K562 (cell line): ENCODE data around the gene ZFAND3. TPM values are rescaled to one million over a fixed set of nuclear protein-coding genes. Genes with fewer than 3 reads are reported as not detected.

ENCODE experiments used
- CBX2 ChIP-seq: fragments of 200-600 bp; sonication (generic); IDR thresholded peaks from one replicate; pipeline ENCODE4 v1.6.1; 2012; ENCODE audit warnings: mild to moderate bottlenecking, low read length, inconsistent platforms; ENCODE audit not compliant: insufficient read depth, poor library complexity, severe bottlenecking
- GTF2A2 ChIP-seq: IDR thresholded peaks from 2 replicates; pipeline ENCODE4 v1.6.1; 2016; ENCODE audit warnings: mild to moderate bottlenecking, missing genetic modification characterization, missing compliant biosample characterization
- MBD1 ChIP-seq: fragments of 250-450 bp; sonication (Bioruptor Pico); IDR thresholded peaks from 2 replicates; pipeline ENCODE4 v1.8.0; 2022; ENCODE audit warnings: inconsistent platforms
- MITF ChIP-seq: IDR thresholded peaks from 2 replicates; pipeline ENCODE4 v1.6.1; 2014; ENCODE audit warnings: antibody characterized with exemption
- NFATC3 ChIP-seq: fragments of 450-650 bp; IDR thresholded peaks from 2 replicates; pipeline ENCODE4 v1.6.1; 2017; ENCODE audit warnings: mild to moderate bottlenecking
- NUFIP1 ChIP-seq: fragments of 450-650 bp; IDR thresholded peaks from 2 replicates; pipeline ENCODE4 v1.6.1; 2018; ENCODE audit not compliant: partially characterized antibody
- TRIM24 ChIP-seq, 2 experiments: fragments of 450-650 bp; IDR thresholded peaks; 2 replicates each; pipeline ENCODE4 v1.6.1; 2016
- ZNF175 ChIP-seq: fragments of 200-800 bp; sonication (Bioruptor generic); IDR thresholded peaks from 2 replicates; pipeline ENCODE4 v1.6.1; 2016; ENCODE audit warnings: low read depth, mild to moderate bottlenecking, missing genetic modification characterization, missing compliant biosample characterization
- ZNF277 ChIP-seq: fragments of 250-450 bp; sonication (Bioruptor Pico); IDR thresholded peaks from 2 replicates; pipeline ENCODE4 v1.8.0; 2022; ENCODE audit warnings: inconsistent platforms, mild to moderate bottlenecking, moderate library complexity, borderline replicate concordance
- polyA plus RNA-seq, 8 experiments: library from polyadenylated mRNA; depleted of rRNA in 4 of 8; stranded (reverse) in 5 of 8; unstranded in 3 of 8; fragments of >200 nt; fragmentation: Nextera tagmentation in 2 of 8; fragmentation: Illumina TruSeq in 1 of 8; extraction: Ambion mirVana in 2 of 8; extraction: Trizol in 1 of 8; gene quantifications; 2 replicates each; pipeline versions ENCODE4 v1.2.1 to v1.2.3, GENCODE V29; 2011 to 2014; ENCODE audit warnings: inconsistent platforms in 1 of 8, missing spikeins in 1 of 8
- total RNA-seq, 7 experiments: library from RNA; depleted of rRNA in 6 of 7; stranded (reverse); fragments of >200 nt in 6 of 7; fragmentation: Illumina TruSeq in 2 of 7; extraction: Trizol in 2 of 7; gene quantifications; 2 replicates each; pipeline versions ENCODE4 v1.2.1 to v1.2.3, GENCODE V29; 2011 to 2021; ENCODE audit warnings: low replicate concordance in 1 of 7
- TF ChIP-seq, protein P1 (sequence below): fragments of 450-650 bp; IDR thresholded peaks from 2 replicates; pipeline ENCODE4 v1.6.1; 2017; ENCODE audit warnings: antibody characterized with exemption, mild to moderate bottlenecking
- TF ChIP-seq, protein P2 (sequence below): fragments of 450-650 bp; IDR thresholded peaks from 2 replicates; pipeline ENCODE4 v1.6.1; 2016; ENCODE audit warnings: antibody characterized with exemption
- TF ChIP-seq, protein P3 (sequence below): sonication (generic); formaldehyde crosslinking; IDR thresholded peaks from 2 replicates; pipeline ENCODE4 v1.4.0; 2020; ENCODE audit warnings: mild to moderate bottlenecking, missing genetic modification reagents

ZFAND3 gene
- total and polyA plus RNA-seq, 9 of the 15 experiments (the other 6 are each of a cell fraction or from before 2014, with no cell fraction given): 0.81 to 26.6 (median 11.8) TPM

DNA sequence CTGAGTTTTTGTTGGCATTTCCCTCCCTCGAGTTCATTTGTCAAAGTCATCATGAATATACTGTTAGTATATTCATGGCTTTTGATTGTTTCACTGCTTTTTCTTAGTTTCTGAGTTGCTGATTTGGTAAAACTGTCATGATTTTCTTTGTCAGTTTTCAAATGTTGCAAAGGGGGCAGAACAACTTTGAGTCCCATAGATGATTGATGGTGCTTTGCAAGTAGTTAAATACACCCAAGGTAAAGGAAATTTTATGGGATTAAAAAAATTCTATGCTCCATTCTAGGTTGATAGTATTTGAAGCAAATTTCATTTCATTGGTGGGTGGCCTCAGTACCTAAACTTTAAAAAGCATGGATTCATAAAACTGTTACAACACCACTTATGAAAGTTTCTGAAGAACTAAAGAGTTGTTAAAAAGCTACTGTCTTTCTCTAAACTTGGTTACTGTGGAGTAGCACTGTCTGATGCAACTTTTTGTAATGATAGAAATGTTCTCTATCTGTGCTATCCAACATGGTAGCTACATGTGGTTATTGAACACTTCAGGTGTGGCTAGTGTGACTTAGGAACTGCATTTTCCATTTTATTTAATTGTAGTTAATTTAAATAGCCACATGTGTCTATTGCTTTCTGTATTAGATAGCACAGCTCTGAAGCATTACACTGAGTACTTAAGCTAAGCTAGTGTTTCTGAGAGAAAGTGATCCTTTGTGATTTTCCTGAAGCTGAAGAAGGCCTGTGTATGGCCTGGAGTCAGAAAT is 153.6 kb downstream of the ZFAND3 start (continued):
- TF ChIP-seq MBD1 (CRISPR knock-in tag) (peak; percentile 55; the same call in 1 of the 2 replicates), GTF2A2 (tag) (peak; percentile 77), TRIM24 (IDR thresholded peaks at IDR 0.05) (peak; percentile 93 to 97), CBX2 (no peak), NFATC3 (no peak), MITF (no peak), NUFIP1 (no peak), ZNF277 (CRISPR knock-in tag) (no peak), ZNF175 (CRISPR knock-in tag) (peak; percentile 92)
- TF ChIP-seq, protein P1, sequence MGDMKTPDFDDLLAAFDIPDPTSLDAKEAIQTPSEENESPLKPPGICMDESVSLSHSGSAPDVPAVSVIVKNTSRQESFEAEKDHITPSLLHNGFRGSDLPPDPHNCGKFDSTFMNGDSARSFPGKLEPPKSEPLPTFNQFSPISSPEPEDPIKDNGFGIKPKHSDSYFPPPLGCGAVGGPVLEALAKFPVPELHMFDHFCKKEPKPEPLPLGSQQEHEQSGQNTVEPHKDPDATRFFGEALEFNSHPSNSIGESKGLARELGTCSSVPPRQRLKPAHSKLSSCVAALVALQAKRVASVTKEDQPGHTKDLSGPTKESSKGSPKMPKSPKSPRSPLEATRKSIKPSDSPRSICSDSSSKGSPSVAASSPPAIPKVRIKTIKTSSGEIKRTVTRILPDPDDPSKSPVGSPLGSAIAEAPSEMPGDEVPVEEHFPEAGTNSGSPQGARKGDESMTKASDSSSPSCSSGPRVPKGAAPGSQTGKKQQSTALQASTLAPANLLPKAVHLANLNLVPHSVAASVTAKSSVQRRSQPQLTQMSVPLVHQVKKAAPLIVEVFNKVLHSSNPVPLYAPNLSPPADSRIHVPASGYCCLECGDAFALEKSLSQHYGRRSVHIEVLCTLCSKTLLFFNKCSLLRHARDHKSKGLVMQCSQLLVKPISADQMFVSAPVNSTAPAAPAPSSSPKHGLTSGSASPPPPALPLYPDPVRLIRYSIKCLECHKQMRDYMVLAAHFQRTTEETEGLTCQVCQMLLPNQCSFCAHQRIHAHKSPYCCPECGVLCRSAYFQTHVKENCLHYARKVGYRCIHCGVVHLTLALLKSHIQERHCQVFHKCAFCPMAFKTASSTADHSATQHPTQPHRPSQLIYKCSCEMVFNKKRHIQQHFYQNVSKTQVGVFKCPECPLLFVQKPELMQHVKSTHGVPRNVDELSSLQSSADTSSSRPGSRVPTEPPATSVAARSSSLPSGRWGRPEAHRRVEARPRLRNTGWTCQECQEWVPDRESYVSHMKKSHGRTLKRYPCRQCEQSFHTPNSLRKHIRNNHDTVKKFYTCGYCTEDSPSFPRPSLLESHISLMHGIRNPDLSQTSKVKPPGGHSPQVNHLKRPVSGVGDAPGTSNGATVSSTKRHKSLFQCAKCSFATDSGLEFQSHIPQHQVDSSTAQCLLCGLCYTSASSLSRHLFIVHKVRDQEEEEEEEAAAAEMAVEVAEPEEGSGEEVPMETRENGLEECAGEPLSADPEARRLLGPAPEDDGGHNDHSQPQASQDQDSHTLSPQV: peak; percentile 75
- TF ChIP-seq, protein P2, sequence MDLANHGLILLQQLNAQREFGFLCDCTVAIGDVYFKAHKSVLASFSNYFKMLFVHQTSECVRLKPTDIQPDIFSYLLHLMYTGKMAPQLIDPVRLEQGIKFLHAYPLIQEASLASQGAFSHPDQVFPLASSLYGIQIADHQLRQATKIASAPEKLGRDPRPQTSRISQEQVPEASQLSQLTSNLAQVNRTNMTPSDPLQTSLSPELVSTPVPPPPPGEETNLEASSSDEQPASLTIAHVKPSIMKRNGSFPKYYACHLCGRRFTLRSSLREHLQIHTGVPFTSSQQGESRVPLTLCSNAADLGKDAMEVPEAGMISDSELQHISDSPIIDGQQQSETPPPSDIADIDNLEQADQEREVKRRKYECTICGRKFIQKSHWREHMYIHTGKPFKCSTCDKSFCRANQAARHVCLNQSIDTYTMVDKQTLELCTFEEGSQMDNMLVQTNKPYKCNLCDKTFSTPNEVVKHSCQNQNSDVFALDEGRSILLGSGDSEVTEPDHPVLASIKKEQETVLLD: no peak
- TF ChIP-seq, protein P3, sequence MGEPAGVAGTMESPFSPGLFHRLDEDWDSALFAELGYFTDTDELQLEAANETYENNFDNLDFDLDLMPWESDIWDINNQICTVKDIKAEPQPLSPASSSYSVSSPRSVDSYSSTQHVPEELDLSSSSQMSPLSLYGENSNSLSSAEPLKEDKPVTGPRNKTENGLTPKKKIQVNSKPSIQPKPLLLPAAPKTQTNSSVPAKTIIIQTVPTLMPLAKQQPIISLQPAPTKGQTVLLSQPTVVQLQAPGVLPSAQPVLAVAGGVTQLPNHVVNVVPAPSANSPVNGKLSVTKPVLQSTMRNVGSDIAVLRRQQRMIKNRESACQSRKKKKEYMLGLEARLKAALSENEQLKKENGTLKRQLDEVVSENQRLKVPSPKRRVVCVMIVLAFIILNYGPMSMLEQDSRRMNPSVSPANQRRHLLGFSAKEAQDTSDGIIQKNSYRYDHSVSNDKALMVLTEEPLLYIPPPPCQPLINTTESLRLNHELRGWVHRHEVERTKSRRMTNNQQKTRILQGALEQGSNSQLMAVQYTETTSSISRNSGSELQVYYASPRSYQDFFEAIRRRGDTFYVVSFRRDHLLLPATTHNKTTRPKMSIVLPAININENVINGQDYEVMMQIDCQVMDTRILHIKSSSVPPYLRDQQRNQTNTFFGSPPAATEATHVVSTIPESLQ (CRISPR knock-in tag): no peak
